GM21390 (cell line): ENCODE measurements around the gene NUP62.

Source experiments
- ATAC-seq: cut with Tn5 transposase; IDR thresholded peaks from one replicate; pipeline ENCODE4 v1.9.1; 2021; ENCODE audit not compliant: unreplicated experiment

NUP62 gene

GRCh38 chr19:49906879-49907564 lies 22.3 kb downstream of the NUP62 start:
- ATAC-seq: no peak

DNA sequence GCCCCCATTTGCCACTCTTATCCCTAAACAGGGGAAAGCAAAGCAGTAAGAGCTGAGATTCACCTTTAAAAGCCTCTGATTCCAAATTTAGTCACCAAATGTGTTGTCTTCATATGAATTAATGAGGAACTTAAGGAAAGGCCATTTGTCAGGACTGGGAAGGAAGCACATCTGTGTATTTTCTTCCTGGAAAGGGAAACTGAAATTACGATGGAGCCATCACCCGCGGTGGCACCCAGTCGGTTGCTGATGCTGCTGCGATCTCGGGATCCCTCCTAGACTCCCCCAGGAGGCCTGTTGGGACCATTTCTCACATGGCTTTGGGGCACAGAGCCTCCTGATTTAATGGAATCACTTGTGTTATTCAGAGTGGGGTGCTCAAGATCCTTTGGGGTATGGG lies 25.2 kb downstream of the NUP62 start:
- ATAC-seq: no peak

DNA sequence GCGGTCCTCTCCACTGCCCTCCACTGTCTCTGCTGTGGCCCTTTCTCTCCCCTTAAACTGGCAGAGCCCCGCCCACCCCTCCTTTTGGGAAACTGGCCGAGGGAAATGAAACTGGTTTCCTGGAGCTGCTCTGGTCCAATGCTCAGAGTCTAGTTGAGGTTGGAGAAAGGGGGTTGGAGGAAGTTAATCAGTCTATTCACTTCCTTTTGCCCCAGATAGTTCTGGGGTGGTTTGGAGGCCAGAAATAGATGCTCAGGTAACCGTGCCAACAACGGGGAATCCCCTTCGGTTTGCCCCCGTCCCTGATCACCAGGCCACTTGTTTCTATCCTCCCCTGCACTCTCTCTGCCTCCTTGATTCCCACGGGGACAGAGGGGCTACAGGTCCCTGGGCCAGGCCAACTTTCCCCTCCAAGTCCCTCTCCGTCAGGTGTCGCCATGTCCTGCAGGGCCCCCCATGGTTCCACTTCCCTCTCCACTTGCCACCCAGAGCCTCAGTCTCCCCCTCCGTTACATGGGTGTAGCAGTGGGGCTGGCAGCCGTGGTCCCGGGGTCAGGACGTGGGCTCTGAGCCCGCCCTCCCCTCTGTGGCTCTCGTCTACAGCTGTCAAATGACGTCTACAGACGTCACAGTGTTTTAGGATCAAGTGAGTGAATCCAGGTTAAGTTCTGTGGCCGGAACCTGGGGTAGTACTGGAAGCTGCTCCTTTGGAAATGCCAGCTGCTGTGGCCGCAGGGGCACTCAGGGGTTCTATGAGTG lies 32.3 kb downstream of the NUP62 start, which contains the start of gene IL4I1:
Gene IL4I1, minus strand, starts transcription at position 25 of the 759 bp plus-strand sequence. CDS start 727 bp downstream, outside the sequence.
- no peak for ATAC-seq

GRCh38 chr19:49895566-49896297 lies 33.6 kb downstream of the NUP62 start:
- ATAC-seq: no peak

DNA sequence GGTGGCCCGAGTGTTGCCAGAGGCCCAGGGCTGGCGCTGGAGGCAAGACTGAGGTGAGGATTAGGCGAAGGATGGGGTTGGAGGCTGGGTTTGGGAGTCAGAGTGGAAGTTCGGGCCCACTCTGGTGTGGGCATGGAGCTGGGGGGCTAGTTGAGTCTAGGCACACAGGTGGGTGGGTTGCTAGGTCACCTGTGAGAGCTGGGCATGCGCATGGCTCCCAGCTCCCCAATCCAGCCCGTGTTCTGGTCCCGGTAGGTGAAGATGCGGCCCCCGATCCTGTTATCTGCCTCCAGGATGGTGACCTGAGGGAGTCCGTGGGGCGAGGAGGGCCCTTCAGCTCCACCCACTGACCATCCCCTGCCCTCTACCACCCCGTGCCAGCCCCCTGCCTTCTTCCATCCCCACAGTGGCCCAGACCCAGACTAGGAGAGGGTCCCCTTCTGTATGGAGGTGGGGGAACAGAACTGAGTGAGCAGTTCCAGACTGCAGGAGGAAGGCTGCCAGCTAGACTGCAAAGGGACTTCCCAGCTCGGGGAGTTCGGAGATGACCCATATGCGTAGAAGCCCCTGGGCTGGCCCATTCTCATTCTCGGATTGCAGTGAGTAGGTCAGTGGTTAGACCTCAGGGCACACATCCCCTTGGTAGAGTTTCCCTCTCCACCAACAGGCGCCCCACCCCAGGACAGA lies 34.3 kb downstream of the NUP62 start:
- no peak for ATAC-seq

DNA sequence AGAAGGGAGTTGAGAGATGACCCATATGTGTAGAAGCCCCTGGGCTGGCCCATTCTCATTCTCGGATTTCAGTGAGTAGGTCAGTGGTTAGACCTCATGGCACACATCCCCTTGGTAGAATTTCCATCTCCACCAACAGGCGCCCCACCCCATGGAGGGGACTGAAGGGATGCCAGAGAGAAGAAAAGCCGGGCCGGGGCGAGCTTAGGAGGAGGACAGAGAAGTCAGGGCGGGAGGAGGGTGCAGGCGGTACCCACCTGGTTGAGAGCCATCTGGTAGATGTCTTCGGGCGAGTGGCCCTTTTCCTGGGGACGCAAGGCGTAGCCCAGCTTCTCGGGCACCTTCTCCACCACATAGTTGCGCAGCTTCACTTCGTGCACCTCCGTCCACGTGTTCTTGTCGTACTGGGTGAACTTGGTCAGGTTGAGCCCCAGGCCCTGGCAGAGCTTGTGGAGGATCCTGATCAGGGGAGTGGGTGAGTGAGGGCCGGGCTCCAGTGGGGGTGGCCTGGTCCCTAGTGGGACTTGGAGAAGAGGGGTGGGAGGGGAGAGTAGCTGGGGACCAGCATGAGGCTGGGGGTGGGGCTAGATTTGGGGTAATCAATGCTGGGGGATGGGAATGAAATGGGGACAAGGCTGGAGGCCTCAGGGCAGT lies 35.2 kb downstream of the NUP62 start:
- ATAC-seq: no peak

DNA sequence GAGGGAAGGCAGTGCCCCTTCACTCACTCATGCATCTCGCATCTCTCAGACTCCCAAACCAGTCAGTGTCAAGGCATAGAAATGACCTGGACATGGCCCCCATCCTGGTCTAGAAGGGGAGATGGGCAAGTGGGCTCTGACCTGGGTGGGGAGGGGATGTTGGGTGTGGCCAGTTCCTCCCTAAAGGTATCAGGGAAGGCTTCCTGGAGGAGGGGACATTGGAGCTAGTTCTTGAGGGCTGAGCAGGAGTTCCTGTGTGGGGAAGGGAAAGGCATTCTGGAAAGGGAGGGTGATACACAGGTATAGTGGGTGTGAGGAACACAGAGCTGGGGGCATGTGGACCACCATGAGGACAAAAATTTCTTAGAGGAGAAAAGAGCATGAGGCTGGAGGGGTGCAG lies 36.6 kb downstream of the NUP62 start:
- no peak for ATAC-seq

DNA sequence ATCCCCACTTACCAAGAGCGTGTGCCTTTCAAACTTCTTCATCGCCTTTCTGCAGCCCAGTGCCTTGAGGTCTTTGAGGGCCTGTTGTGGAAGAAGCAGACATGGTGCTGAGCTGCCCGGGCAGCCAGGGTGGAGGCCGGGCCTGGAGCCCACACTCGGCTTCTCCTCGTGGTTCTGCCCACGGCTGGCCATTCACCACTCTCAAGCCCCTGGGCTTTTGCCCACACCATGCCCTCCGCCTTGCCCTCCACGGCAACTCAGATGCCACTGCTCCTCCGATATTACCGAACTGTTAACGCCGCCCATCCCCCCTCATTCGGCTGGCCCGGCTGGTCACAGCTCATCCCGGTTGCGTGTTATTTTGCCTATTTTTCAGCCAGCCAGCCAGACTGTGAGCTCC lies 37.9 kb downstream of the NUP62 start:
- ATAC-seq: no peak

- ATAC-seq: no peak
Measured at GRCh38 chr19:49890349-49891311, 38.7 kb downstream of the NUP62 start.

- no peak for ATAC-seq
Measured at GRCh38 chr19:49889687-49890348, 39.5 kb downstream of the NUP62 start.

- ATAC-seq: no peak
Measured at GRCh38 chr19:49889038-49889686, 40.1 kb downstream of the NUP62 start.

- ATAC-seq: no peak
Measured at GRCh38 chr19:49888510-49888824, 40.8 kb downstream of the NUP62 start.

GRCh38 chr19:49887665-49888509 lies 41.4 kb downstream of the NUP62 start:
- no peak for ATAC-seq

DNA sequence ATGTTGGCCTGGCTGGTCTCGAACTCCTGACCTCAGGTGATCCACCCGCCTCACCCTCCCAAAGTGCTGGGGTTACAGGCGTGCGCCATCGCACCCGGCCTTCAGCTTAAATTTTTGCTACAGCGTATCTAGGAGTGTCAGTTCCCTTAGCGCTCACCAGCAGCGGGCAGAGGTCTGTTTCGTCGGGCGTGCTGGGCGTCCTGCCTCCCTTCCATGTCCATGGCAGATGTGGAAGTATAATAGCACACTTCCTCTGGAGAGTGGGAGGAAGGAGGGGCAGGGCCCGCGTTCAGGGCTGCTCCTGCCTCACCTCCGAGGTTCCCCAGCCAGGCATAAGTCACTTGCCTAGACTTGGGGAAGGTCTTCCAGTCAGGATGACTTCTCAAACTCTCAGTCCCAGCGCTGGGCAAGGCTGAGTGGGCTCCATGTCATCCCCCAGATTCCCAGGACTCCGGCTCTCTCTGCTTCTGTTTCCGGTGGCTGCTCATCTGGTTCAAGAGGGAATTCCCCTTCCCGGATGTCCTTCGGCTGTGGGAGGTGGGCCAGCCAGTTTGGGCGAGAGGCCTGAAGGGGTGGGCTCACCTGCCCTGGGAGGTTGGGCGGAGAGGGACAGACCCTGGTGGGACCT lies 42.2 kb downstream of the NUP62 start:
- ATAC-seq: no peak

- ATAC-seq: no peak
Measured at GRCh38 chr19:49884760-49885159, 44.5 kb downstream of the NUP62 start.

- ATAC-seq: no peak
Measured at GRCh38 chr19:49884109-49884508, 45.2 kb downstream of the NUP62 start.

DNA sequence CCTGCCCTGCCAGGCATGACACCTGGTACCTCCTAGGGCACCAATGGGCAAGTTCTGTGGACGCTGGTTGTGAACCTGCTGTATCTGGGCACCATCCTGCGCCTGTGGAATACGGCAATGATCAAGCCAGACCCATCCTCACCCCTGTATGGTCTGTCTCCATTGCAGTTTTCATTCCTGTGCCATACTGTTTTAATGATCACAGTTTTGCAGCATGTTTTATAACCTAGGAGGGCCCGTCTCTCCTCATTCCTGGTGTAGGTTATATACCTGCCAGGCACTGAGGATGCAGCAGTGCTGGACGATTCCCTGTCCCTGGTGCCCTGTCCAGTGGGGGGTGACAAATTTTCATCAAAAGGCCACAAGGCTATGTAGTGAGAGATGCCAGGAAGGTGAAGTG lies 46.2 kb downstream of the NUP62 start:
- no peak for ATAC-seq
